Measurements from ENCODE around the gene IQGAP2. TPM values are rescaled to one million over a fixed set of nuclear protein-coding genes. Genes with fewer than 3 reads are reported as not detected.

IQGAP2 gene
- total RNA-seq, 1 experiment from 2014 or later, result not detected

DNA sequence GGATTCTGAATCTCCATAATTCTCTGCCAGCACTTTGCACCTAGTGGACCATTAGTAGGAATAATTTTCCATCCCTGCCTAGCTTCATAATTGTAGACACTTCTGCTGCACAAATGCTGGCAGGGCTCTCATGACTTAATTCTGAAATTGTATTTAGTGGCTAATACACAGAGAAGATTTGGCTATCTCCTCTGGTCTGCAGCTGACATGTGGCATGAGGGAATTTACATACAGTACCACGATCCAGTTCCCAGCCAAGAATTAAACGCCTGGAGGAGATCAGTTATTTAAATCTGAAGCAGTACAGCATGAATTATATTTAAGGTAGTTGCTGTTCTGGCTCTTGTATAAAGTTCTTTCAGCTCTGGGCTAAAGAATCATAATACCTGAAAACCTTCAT is 46.5 kb downstream of the IQGAP2 start:
- ChIA-PET CTCF (no interaction called here), POLR2A (ENCODE audit: unreplicated experiment) (no interaction called here)
- Histone ChIP-seq H3K27me3 (ENCODE audit: low read length) (peaks cover 68% of the 10 kb centered on the region), H3K36me3 (ENCODE audit: low read depth, low read length) (no peaks in the 10 kb centered on the region), H3K4me2 (ENCODE audit: low read length) (no peak overlapping the region), H3K4me1 (ENCODE audit: insufficient read depth, low read length) (no peaks in the 10 kb centered on the region), H4K20me1 (ENCODE audit: low read length) (no peaks in the 10 kb centered on the region), H3K4me3 (ENCODE audit: low read length) (no peak overlapping the region), H3K79me2 (ENCODE audit: low read length) (no peaks in the 10 kb centered on the region), H3F3A (ENCODE audit: low read length, unreplicated experiment) (no peaks in the 10 kb centered on the region), H3K27ac (ENCODE audit: low read length) (no peak overlapping the region), H3K9me3 (ENCODE audit: low read length) (no peaks in the 10 kb centered on the region), H2AFZ (ENCODE audit: low read length) (no peak overlapping the region), H3K9ac (ENCODE audit: low read length) (no peak overlapping the region), H3K9me2 (replicated peaks; ENCODE audit: low read length) (no peaks in the 10 kb centered on the region)
- TF ChIP-seq EZH2phosphoT487 (IDR thresholded peaks at IDR 0.05; ENCODE audit: borderline replicate concordance, low read length) (no peak), EZH2 (IDR thresholded peaks at IDR 0.05; ENCODE audit: low read length, unreplicated experiment) (no peak)
- TF ChIP-seq, protein P1, sequence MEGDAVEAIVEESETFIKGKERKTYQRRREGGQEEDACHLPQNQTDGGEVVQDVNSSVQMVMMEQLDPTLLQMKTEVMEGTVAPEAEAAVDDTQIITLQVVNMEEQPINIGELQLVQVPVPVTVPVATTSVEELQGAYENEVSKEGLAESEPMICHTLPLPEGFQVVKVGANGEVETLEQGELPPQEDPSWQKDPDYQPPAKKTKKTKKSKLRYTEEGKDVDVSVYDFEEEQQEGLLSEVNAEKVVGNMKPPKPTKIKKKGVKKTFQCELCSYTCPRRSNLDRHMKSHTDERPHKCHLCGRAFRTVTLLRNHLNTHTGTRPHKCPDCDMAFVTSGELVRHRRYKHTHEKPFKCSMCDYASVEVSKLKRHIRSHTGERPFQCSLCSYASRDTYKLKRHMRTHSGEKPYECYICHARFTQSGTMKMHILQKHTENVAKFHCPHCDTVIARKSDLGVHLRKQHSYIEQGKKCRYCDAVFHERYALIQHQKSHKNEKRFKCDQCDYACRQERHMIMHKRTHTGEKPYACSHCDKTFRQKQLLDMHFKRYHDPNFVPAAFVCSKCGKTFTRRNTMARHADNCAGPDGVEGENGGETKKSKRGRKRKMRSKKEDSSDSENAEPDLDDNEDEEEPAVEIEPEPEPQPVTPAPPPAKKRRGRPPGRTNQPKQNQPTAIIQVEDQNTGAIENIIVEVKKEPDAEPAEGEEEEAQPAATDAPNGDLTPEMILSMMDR (conservative IDR thresholded peaks at IDR 0.05; ENCODE audit: low read depth, low read length), result no peak
- intact Hi-C loops (cut with micrococcal nuclease), result no loop called here
- ATAC-seq (no peak), DNase-seq (no peak)
- BruUV-seq (replicated peaks), result no TSS peak

DNA sequence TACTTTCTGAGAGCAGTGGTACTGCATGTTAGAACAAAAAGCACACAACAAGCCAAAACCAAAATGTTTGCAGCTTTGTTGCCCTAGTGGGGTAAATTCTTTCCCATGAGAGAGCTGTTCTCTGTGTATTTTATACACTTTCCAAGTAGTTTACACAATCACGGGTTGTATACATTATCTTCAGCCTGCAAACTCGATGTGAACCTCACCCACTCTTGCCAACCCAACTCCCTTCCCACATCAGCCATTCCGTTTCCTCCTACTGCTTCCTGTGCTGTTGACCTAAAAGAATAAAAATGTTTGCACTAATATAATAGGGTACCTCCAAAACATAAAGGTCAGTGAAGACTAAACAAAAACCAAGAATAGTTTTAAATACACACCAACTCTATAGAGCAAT is 47.0 kb downstream of the IQGAP2 start:
- no peaks in the 10 kb centered on the region for H4K20me1 ChIP-seq (ENCODE audit: low read length)
- H3K36me3 ChIP-seq (ENCODE audit: low read depth, low read length), result no peaks in the 10 kb centered on the region
- BruUV-seq (replicated peaks), result no TSS peak
- no peak overlapping the region for H3K4me2 ChIP-seq (ENCODE audit: low read length)
- DNase-seq (no peak), ATAC-seq (no peak)
- CTCF ChIA-PET, result no interaction called here
- peaks cover 64% of the 10 kb centered on the region for H3K27me3 ChIP-seq (ENCODE audit: low read length)
- H3K4me3 ChIP-seq (ENCODE audit: low read length), result no peak overlapping the region
- no peak overlapping the region for H3K9ac ChIP-seq (ENCODE audit: low read length)
- no peaks in the 10 kb centered on the region for H3K79me2 ChIP-seq (ENCODE audit: low read length)
- no peak overlapping the region for H3K27ac ChIP-seq (ENCODE audit: low read length)
- TF ChIP-seq, protein P1 (conservative IDR thresholded peaks at IDR 0.05; ENCODE audit: low read depth, low read length), result no peak
- TF ChIP-seq EZH2 (IDR thresholded peaks at IDR 0.05; ENCODE audit: low read length, unreplicated experiment) (no peak), EZH2phosphoT487 (IDR thresholded peaks at IDR 0.05; ENCODE audit: borderline replicate concordance, low read length) (no peak)
- POLR2A ChIA-PET (ENCODE audit: unreplicated experiment), result no interaction called here
- H3F3A ChIP-seq (ENCODE audit: low read length, unreplicated experiment), result no peaks in the 10 kb centered on the region
- H3K4me1 ChIP-seq (ENCODE audit: insufficient read depth, low read length), result no peaks in the 10 kb centered on the region
- no peak overlapping the region for H2AFZ ChIP-seq (ENCODE audit: low read length)
- H3K9me3 ChIP-seq (ENCODE audit: low read length), result no peaks in the 10 kb centered on the region
- intact Hi-C loops (cut with micrococcal nuclease), result no loop called here
- no peaks in the 10 kb centered on the region for H3K9me2 ChIP-seq (replicated peaks; ENCODE audit: low read length)

DNA sequence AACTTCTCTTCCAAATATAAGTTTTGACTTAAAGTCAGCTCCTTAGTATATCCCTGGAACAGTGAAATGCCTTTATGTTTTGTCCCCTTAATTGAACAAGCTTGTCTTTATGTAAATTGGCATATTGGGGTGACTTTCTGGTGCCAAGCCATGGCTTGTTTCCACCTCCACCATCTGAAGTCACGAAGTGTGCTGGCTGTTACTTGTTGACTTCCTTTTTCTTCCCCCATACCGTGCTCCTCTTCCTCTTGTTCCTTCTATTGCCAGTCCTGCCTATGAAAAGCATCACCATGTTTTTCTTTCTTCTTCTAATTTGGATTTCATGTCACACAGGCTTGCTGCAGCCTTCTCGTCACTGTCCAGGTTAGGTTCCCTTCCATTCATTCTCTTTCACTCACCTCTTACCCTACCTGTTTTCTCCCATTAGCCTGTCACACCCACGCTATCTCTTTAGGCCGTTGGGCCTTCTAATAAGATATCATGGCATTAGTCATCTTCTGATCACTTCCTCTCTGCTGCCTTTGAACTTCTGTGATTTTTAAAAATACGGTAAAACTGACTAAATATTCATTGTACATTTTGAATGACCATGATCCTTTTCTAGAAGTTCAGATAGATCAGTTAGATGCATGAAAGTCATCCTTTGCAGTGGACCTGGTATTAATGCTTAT is 48.1 kb downstream of the IQGAP2 start:
- no peak overlapping the region for H3K9ac ChIP-seq (ENCODE audit: low read length)
- no peaks in the 10 kb centered on the region for H3K4me1 ChIP-seq (ENCODE audit: insufficient read depth, low read length)
- no TSS peak for BruUV-seq (replicated peaks)
- no peaks in the 10 kb centered on the region for H4K20me1 ChIP-seq (ENCODE audit: low read length)
- H3K4me2 ChIP-seq (ENCODE audit: low read length), result no peak overlapping the region
- H3F3A ChIP-seq (ENCODE audit: low read length, unreplicated experiment), result no peaks in the 10 kb centered on the region
- H3K27me3 ChIP-seq (ENCODE audit: low read length), result peaks cover 59% of the 10 kb centered on the region
- no peaks in the 10 kb centered on the region for H3K9me3 ChIP-seq (ENCODE audit: low read length)
- TF ChIP-seq, protein P1 (conservative IDR thresholded peaks at IDR 0.05; ENCODE audit: low read depth, low read length), result no peak
- TF ChIP-seq EZH2 (IDR thresholded peaks at IDR 0.05; ENCODE audit: low read length, unreplicated experiment) (no peak), EZH2phosphoT487 (IDR thresholded peaks at IDR 0.05; ENCODE audit: borderline replicate concordance, low read length) (no peak)
- no peak overlapping the region for H3K4me3 ChIP-seq (ENCODE audit: low read length)
- no peaks in the 10 kb centered on the region for H3K79me2 ChIP-seq (ENCODE audit: low read length)
- no peaks in the 10 kb centered on the region for H3K9me2 ChIP-seq (replicated peaks; ENCODE audit: low read length)
- no peak for DNase-seq
- ChIA-PET POLR2A (ENCODE audit: unreplicated experiment) (no interaction called here), CTCF (no interaction called here)
- no peak for ATAC-seq
- H3K36me3 ChIP-seq (ENCODE audit: low read depth, low read length), result no peaks in the 10 kb centered on the region
- no peak overlapping the region for H3K27ac ChIP-seq (ENCODE audit: low read length)
- no peak overlapping the region for H2AFZ ChIP-seq (ENCODE audit: low read length)
- intact Hi-C loops (cut with micrococcal nuclease), result no loop called here

Measured in PC-3 (cell line).